ENCODE measurements around the gene CSTPP1.
"Not testable (repeated sequence)": the region's sequence is repeated elsewhere in the genome, so short reads cannot be mapped to it uniquely, and the experiment has no call there.

Gene CSTPP1

GRCh38 chr11:47099214-47099917 is 162.8 kb downstream of the CSTPP1 start:
- Histone ChIP-seq H3K36me3 (replicated peaks) (no peaks in the 10 kb centered on the region), H3K27me3 (ENCODE audit: low read depth) (no peaks in the 10 kb centered on the region), H3K4me3 (no peak overlapping the region), H3K9me3 (no peaks in the 10 kb centered on the region), H3K4me1 (peaks cover 14% of the 10 kb centered on the region)
- DNase-seq (ENCODE audit: low spot score in 2 of 2) = no peak
- in situ Hi-C loops (cut with MboI; ENCODE audit: low sequenced_read_pairs) = no loop called here

- in situ Hi-C loops (cut with MboI; ENCODE audit: low sequenced_read_pairs) = no loop called here
Measured at GRCh38 chr11:47099918-47100315, 163.4 kb downstream of the CSTPP1 start.

GRCh38 chr11:47101406-47101805 is 164.8 kb downstream of the CSTPP1 start:
- no peak for DNase-seq (ENCODE audit: low spot score in 2 of 2)
- Histone ChIP-seq H3K4me1 (peaks cover 14% of the 10 kb centered on the region), H3K27me3 (ENCODE audit: low read depth) (no peaks in the 10 kb centered on the region), H3K4me3 (no peak overlapping the region), H3K9me3 (no peaks in the 10 kb centered on the region), H3K36me3 (replicated peaks) (no peaks in the 10 kb centered on the region)
- in situ Hi-C loops (cut with MboI; ENCODE audit: low sequenced_read_pairs) = no loop called here

More at GRCh38 chr11:47099918-47100315, 163.4 kb downstream of the CSTPP1 start:
- H3K4me1 ChIP-seq = peaks cover 18% of the 10 kb centered on the region
- DNase-seq (ENCODE audit: low spot score in 2 of 2) = no peak
- H3K36me3 ChIP-seq (replicated peaks) = no peaks in the 10 kb centered on the region
- H3K27me3 ChIP-seq (ENCODE audit: low read depth) = no peaks in the 10 kb centered on the region
- H3K9me3 ChIP-seq = no peaks in the 10 kb centered on the region
- no peak overlapping the region for H3K4me3 ChIP-seq

- H3K4me1 ChIP-seq = peaks cover 12% of the 10 kb centered on the region
- in situ Hi-C loops (cut with MboI; ENCODE audit: low sequenced_read_pairs) = no loop called here
Measured at GRCh38 chr11:47104261-47104950, 167.8 kb downstream of the CSTPP1 start.

GRCh38 chr11:47105541-47105940 is 169.0 kb downstream of the CSTPP1 start:
- no peak for DNase-seq (ENCODE audit: low spot score in 2 of 2)
- Histone ChIP-seq H3K4me3 (no peak overlapping the region), H3K4me1 (peaks cover 9% of the 10 kb centered on the region), H3K36me3 (replicated peaks) (no peaks in the 10 kb centered on the region), H3K9me3 (no peaks in the 10 kb centered on the region), H3K27me3 (ENCODE audit: low read depth) (no peaks in the 10 kb centered on the region)
- in situ Hi-C loops (cut with MboI; ENCODE audit: low sequenced_read_pairs) = no loop called here

More at GRCh38 chr11:47104261-47104950, 167.8 kb downstream of the CSTPP1 start:
- Histone ChIP-seq H3K27me3 (ENCODE audit: low read depth) (no peaks in the 10 kb centered on the region), H3K9me3 (no peaks in the 10 kb centered on the region), H3K4me3 (no peak overlapping the region), H3K36me3 (replicated peaks) (no peaks in the 10 kb centered on the region)
- peak in 1 of 2 experiments; percentile 29 for DNase-seq (ENCODE audit: low spot score in 2 of 2)

- peaks cover 9% of the 10 kb centered on the region for H3K4me1 ChIP-seq
- no peaks in the 10 kb centered on the region for H3K36me3 ChIP-seq (replicated peaks)
- in situ Hi-C loops (cut with MboI; ENCODE audit: low sequenced_read_pairs) = no loop called here
- no peaks in the 10 kb centered on the region for H3K9me3 ChIP-seq
- no peaks in the 10 kb centered on the region for H3K27me3 ChIP-seq (ENCODE audit: low read depth)
- DNase-seq (ENCODE audit: low spot score in 2 of 2) = no peak
- H3K4me3 ChIP-seq = no peak overlapping the region
Measured at GRCh38 chr11:47105974-47106373, 169.4 kb downstream of the CSTPP1 start.

GRCh38 chr11:47106798-47107411 is 170.3 kb downstream of the CSTPP1 start:
- DNase-seq (ENCODE audit: low spot score in 2 of 2) = no peak
- H3K4me1 ChIP-seq = peaks cover 9% of the 10 kb centered on the region
- in situ Hi-C loops (cut with MboI; ENCODE audit: low sequenced_read_pairs) = no loop called here
- H3K9me3 ChIP-seq = no peaks in the 10 kb centered on the region
- no peak overlapping the region for H3K4me3 ChIP-seq
- H3K27me3 ChIP-seq (ENCODE audit: low read depth) = no peaks in the 10 kb centered on the region
- no peaks in the 10 kb centered on the region for H3K36me3 ChIP-seq (replicated peaks)

GRCh38 chr11:47107744-47108143 is 171.2 kb downstream of the CSTPP1 start:
- Histone ChIP-seq H3K9me3 (no peaks in the 10 kb centered on the region), H3K36me3 (replicated peaks) (no peaks in the 10 kb centered on the region), H3K4me3 (no peak overlapping the region), H3K27me3 (ENCODE audit: low read depth) (no peaks in the 10 kb centered on the region), H3K4me1 (peaks cover 9% of the 10 kb centered on the region)
- in situ Hi-C loops (cut with MboI; ENCODE audit: low sequenced_read_pairs) = no loop called here
- peak in 1 of 2 experiments; percentile 1 for DNase-seq (ENCODE audit: low spot score in 2 of 2)

GRCh38 chr11:47108214-47108613 is 171.7 kb downstream of the CSTPP1 start:
- no peaks in the 10 kb centered on the region for H3K36me3 ChIP-seq (replicated peaks)
- no peak for DNase-seq (ENCODE audit: low spot score in 2 of 2)
- in situ Hi-C loops (cut with MboI; ENCODE audit: low sequenced_read_pairs) = no loop called here

GRCh38 chr11:47109051-47109726 is 172.6 kb downstream of the CSTPP1 start:
- in situ Hi-C loops (cut with MboI; ENCODE audit: low sequenced_read_pairs) = no loop called here
- no peak overlapping the region for H3K4me3 ChIP-seq
- peaks cover 5% of the 10 kb centered on the region for H3K4me1 ChIP-seq
- DNase-seq (ENCODE audit: low spot score in 2 of 2) = peak in 1 of 2 experiments; percentile 1
- no peaks in the 10 kb centered on the region for H3K36me3 ChIP-seq (replicated peaks)
- peaks cover 3% of the 10 kb centered on the region; the same call in 1 of the 2 replicates for H3K9me3 ChIP-seq
- no peaks in the 10 kb centered on the region for H3K27me3 ChIP-seq (ENCODE audit: low read depth)

More at GRCh38 chr11:47108214-47108613, 171.7 kb downstream of the CSTPP1 start:
- no peak overlapping the region for H3K4me3 ChIP-seq
- H3K9me3 ChIP-seq = no peaks in the 10 kb centered on the region
- H3K4me1 ChIP-seq = peaks cover 9% of the 10 kb centered on the region
- no peaks in the 10 kb centered on the region for H3K27me3 ChIP-seq (ENCODE audit: low read depth)

GRCh38 chr11:47109727-47110246 is 173.2 kb downstream of the CSTPP1 start:
- in situ Hi-C loops (cut with MboI; ENCODE audit: low sequenced_read_pairs) = no loop called here

GRCh38 chr11:47111318-47111804 is 174.8 kb downstream of the CSTPP1 start:
- no peaks in the 10 kb centered on the region for H3K36me3 ChIP-seq (replicated peaks)
- peaks cover 3% of the 10 kb centered on the region; the same call in 1 of the 2 replicates for H3K9me3 ChIP-seq
- DNase-seq (ENCODE audit: low spot score in 2 of 2) = no peak
- H3K4me3 ChIP-seq = no peak overlapping the region
- in situ Hi-C loops (cut with MboI; ENCODE audit: low sequenced_read_pairs) = no loop called here
- no peaks in the 10 kb centered on the region for H3K4me1 ChIP-seq
- H3K27me3 ChIP-seq (ENCODE audit: low read depth) = no peaks in the 10 kb centered on the region

More at GRCh38 chr11:47109727-47110246, 173.2 kb downstream of the CSTPP1 start:
- no peak overlapping the region for H3K4me3 ChIP-seq
- H3K9me3 ChIP-seq = peaks cover 3% of the 10 kb centered on the region; the same call in 1 of the 2 replicates
- no peaks in the 10 kb centered on the region for H3K36me3 ChIP-seq (replicated peaks)
- no peaks in the 10 kb centered on the region for H3K27me3 ChIP-seq (ENCODE audit: low read depth)
- DNase-seq (ENCODE audit: low spot score in 2 of 2) = no peak
- H3K4me1 ChIP-seq = no peaks in the 10 kb centered on the region

- H3K4me1 ChIP-seq; H3K9me3 ChIP-seq; H3K36me3 ChIP-seq (replicated peaks); DNase-seq (ENCODE audit: low spot score in 2 of 2); in situ Hi-C loops (cut with MboI; ENCODE audit: low sequenced_read_pairs); H3K27me3 ChIP-seq (ENCODE audit: low read depth); H3K4me3 ChIP-seq: not testable (repeated sequence)
Measured at GRCh38 chr11:47112941-47113340, 176.4 kb downstream of the CSTPP1 start.

Data from HAP-1 (cell line).